HG03571 (cell line): Measurements from ENCODE around the gene IL1RAP.

ENCODE experiments used
- ATAC-seq: cut with Tn5 transposase; IDR thresholded peaks from one replicate; pipeline ENCODE4 v1.9.1; 2021; ENCODE audit not compliant: unreplicated experiment

The IL1RAP gene

GRCh38 chr3:190538288-190538687 lies 24.4 kb downstream of the IL1RAP start:
- no peak for ATAC-seq

GRCh38 chr3:190539526-190539925 lies 25.6 kb downstream of the IL1RAP start:
- no peak for ATAC-seq

DNA sequence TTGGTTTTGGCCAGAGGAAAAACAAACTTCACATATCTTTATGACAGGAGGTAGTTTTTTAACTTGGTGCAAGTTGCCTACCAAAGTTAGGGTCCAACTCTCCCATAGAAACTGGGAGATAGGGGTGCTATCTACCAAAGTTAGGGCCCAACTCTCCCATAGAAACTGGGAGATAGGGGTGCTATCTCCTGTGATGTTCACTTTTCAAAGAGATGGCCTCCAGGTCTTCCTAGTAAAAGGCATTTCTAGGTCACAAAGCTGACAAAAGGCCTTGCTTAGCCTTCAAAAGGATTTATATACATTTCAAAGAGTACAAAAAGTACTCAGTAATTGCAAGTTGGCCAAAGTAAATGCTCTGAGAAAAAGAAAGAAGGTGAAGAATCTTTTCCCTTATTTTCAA lies 27.1 kb downstream of the IL1RAP start:
- no peak for ATAC-seq

- ATAC-seq, result no peak
These were observed 27.7 kb downstream of the IL1RAP start for GRCh38 chr3:190541560-190541959.

GRCh38 chr3:190542846-190543245 lies 29.0 kb downstream of the IL1RAP start:
- ATAC-seq, result no peak

GRCh38 chr3:190543671-190544070 lies 29.8 kb downstream of the IL1RAP start:
- ATAC-seq, result no peak

DNA sequence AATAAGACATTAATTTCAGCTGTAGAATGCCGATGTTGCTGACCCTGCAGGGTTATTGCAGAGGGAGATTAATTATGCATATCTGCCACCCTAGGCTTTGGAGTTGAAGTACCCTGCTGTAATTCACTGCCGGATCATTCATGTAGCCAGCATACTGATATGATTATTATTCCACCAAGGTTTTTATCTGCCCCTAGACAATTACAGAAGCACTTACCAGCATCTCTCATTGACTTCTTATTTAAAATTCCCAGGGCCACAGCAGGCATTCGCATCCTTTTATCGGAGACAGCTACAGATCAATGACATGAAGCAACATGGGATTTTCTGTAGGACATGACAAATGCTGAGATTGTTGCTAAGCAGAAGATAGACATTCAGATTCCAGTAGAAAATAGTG lies 31.3 kb downstream of the IL1RAP start:
- ATAC-seq, result no peak

GRCh38 chr3:190546881-190547510 lies 33.1 kb downstream of the IL1RAP start:
- no peak for ATAC-seq

GRCh38 chr3:190548031-190548656 lies 34.3 kb downstream of the IL1RAP start:
- ATAC-seq, result no peak

GRCh38 chr3:190552021-190552420 lies 38.1 kb downstream of the IL1RAP start:
- ATAC-seq, result no peak

GRCh38 chr3:190552969-190553759 lies 39.3 kb downstream of the IL1RAP start:
- no peak for ATAC-seq

- no peak for ATAC-seq
These were observed 40.3 kb downstream of the IL1RAP start for GRCh38 chr3:190554197-190554596.

DNA sequence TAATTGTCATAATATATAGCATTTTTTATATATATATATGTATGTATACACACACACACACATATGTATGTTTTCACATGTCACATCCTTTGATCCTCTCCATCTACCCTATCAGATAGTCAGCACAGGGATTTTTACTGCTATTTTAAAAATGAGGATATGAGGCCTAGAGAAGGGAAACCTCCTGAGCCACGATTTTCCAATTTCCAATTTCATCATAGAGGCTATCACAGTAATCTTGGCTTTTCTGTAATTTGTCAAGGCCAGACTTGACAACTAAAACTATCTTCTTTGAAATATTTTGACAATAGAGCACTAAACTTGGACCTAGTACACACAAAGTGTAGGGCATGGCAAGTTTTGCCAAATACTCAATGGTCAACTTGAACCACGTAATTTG lies 42.5 kb downstream of the IL1RAP start:
- no peak for ATAC-seq

GRCh38 chr3:190557296-190557695 lies 43.4 kb downstream of the IL1RAP start:
- no peak for ATAC-seq

DNA sequence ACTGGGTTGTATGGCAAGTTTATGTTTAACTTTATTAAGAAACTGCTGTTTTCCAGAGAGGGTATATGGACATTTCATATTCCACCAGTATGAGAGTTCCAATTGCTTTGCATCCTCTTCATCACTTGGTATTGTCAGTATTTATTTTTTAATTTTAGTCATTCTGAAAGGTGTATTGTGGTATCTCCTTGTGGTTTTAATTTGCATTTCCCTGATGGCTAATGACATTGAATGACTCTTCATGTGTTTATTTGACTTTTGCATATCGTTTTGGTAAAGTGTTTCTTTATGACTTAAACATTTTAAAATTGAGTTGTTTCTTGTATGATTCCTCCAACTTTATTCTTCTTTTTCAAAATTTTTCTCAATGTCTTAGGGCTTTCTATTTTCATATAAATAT lies 44.4 kb downstream of the IL1RAP start:
- no peak for ATAC-seq

DNA sequence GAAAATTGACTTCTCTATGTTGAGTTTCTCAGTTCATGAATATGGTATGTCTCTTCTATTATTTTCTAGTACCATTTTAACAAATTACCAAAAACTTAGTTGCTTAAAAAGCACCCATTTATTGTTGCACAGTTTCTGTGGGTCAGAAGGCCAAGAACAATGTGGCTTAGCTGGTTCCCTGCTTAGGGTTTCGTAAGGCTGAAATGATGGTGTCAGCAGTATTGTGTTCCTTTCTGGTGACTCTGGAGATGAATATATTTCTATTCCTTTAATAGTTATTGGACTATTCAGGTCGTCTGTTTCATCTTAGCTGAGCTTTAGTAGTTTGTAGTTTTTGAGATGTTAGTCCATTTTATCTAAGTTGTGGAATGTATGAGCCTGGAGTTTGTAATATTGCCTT lies 44.9 kb downstream of the IL1RAP start:
- ATAC-seq, result no peak

GRCh38 chr3:190560013-190560895 lies 46.4 kb downstream of the IL1RAP start:
- no peak for ATAC-seq

DNA sequence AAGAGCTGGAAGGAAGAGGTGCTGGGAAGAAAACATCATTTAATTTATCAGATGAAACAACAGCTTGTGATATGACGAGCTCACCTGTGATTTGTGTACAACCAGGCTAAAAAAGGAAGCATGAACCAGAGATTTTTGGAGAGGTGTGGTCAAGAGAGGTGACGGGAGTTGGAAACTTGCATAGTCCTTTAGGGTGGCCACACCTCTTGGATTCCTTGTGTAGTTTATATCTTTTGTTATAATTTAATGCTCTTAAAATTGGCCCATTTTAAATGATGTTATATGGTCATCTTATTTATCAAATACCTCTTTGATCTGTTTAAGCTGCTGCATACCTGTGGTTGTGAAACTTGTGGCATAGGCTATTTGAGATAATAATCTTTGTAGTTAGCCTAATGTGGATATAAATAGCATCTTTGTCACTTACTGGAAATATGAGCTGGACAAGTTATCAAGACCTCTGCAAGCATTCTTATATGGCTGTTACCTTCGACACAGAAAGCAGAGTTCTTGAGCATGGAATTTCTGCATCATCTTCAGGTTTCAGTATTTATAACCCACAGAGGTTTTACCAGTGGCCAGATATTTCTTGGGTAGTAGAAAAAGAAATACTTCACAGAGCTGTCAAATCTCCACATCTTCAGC lies 49.1 kb downstream of the IL1RAP start:
- no peak for ATAC-seq

DNA sequence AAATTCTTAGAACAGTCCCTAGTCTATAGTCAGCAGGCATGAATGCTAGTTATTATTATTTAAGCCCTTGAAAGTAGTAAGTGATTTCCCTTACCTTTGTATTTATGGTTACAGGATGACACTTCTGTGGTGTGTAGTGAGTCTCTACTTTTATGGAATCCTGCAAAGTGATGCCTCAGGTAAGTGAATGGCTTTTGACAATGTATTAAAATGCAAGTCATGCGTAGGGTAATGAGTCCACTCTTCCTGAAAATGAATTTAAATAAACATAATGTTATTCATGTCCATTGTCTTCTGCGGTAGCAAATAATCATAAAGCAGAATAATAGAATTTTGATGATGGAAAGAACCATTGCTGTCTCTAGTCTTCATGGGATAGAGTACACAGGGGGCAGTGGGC lies 50.3 kb downstream of the IL1RAP start:
- no peak for ATAC-seq

- ATAC-seq, result no peak
These were observed 52.4 kb downstream of the IL1RAP start for GRCh38 chr3:190566043-190566933.
